ENCODE data around the gene CEP164.
A peak's percentile ranks its signal among the peaks of the same experiment; 100 is the strongest.

Gene CEP164

GRCh38 chr11:117420143-117420485 is 92.5 kb downstream of the CEP164 start:
- no peak for DNase-seq (ENCODE audit: low read depth in 2 of 2)

DNA sequence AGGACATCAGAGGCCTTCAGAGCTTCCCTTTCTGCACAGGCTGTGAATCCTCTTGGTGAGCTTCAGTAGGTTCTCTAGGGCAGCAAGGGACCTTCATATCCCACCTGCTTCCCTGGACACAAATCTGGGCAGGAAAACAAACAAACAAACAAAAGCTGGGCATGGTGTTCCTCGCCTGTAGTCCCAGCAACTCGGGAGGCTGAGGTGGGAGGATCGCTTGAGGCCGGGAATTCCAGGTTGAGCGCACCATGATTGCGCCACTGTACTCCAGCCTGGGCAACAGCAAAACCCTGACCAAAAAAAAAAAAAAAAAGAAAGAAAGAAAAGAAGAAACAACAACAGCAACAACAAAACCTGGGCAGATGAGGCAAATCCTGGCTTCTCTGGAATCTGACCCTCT is 92.9 kb downstream of the CEP164 start:
- TF ChIP-seq, protein P1, sequence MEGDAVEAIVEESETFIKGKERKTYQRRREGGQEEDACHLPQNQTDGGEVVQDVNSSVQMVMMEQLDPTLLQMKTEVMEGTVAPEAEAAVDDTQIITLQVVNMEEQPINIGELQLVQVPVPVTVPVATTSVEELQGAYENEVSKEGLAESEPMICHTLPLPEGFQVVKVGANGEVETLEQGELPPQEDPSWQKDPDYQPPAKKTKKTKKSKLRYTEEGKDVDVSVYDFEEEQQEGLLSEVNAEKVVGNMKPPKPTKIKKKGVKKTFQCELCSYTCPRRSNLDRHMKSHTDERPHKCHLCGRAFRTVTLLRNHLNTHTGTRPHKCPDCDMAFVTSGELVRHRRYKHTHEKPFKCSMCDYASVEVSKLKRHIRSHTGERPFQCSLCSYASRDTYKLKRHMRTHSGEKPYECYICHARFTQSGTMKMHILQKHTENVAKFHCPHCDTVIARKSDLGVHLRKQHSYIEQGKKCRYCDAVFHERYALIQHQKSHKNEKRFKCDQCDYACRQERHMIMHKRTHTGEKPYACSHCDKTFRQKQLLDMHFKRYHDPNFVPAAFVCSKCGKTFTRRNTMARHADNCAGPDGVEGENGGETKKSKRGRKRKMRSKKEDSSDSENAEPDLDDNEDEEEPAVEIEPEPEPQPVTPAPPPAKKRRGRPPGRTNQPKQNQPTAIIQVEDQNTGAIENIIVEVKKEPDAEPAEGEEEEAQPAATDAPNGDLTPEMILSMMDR (IDR thresholded peaks at IDR 0.05; ENCODE audit: low read depth, low read length), result no peak
- no peak overlapping the region for H3K4me3 ChIP-seq (replicated peaks in 1 of 2; ENCODE audit: low read depth in 2 of 2, low read length in 2 of 2)
- DNase-seq (ENCODE audit: low read depth in 2 of 2), result no peak

More at GRCh38 chr11:117420143-117420485, 92.5 kb downstream of the CEP164 start:
- TF ChIP-seq, protein P1 (IDR thresholded peaks at IDR 0.05; ENCODE audit: low read depth, low read length), result no peak
- H3K4me3 ChIP-seq (replicated peaks in 1 of 2; ENCODE audit: low read depth in 2 of 2, low read length in 2 of 2), result no peak overlapping the region

DNA sequence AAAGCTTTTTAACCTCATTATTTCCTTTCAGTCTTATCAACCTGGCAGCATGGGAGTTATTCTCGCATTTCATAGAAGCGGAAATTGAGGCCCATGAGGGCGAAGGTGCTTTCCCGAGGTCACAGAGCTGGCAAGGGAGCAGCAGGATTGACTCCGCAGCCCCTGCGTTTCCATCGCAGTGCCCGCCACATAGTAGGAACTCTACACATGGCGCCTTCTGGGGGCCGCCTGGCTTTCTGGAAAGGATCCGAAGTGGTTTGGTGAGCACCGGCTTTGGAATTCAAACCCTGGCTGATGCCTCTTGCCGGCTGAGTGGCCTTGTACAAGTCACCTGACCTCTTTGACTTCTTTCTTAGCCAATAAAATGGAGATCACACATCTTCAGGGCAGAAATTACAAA is 93.4 kb downstream of the CEP164 start:
- TF ChIP-seq, protein P1 (IDR thresholded peaks at IDR 0.05; ENCODE audit: low read depth, low read length), result no peak
- no peak for DNase-seq (ENCODE audit: low read depth in 2 of 2)
- no peak overlapping the region for H3K4me3 ChIP-seq (replicated peaks in 1 of 2; ENCODE audit: low read depth in 2 of 2, low read length in 2 of 2)

DNA sequence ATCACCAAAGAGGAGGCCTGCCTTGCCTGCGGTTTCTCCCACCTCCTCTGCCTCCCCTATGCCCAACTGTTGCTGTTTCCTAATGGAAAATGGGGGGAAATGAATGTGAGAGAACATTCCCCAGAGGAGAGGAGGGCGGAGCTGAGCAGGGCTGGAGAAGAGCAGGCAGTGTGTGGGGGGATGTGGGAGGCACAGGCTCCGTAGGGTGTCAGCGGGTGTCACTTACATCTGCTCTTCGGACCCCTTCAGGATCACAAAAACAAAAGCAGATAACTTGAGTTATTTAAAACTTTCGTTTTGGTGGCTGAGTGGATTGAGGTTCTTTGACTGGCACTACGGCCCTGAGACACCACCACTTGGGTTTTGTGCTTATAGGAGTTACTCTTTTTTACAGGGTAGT is 93.8 kb downstream of the CEP164 start:
- TF ChIP-seq, protein P1 (IDR thresholded peaks at IDR 0.05; ENCODE audit: low read depth, low read length), result no peak
- no peak overlapping the region for H3K4me3 ChIP-seq (replicated peaks in 1 of 2; ENCODE audit: low read depth in 2 of 2, low read length in 2 of 2)
- no peak for DNase-seq (ENCODE audit: low read depth in 2 of 2)

- no peak for DNase-seq (ENCODE audit: low read depth in 2 of 2)
- TF ChIP-seq, protein P1 (IDR thresholded peaks at IDR 0.05; ENCODE audit: low read depth, low read length), result no peak
- no peak overlapping the region for H3K4me3 ChIP-seq (replicated peaks in 1 of 2; ENCODE audit: low read depth in 2 of 2, low read length in 2 of 2)
These were observed 95.5 kb downstream of the CEP164 start for GRCh38 chr11:117423046-117423575.

GRCh38 chr11:117424781-117425180 is 97.1 kb downstream of the CEP164 start:
- TF ChIP-seq, protein P1 (IDR thresholded peaks at IDR 0.05; ENCODE audit: low read depth, low read length), result no peak
- H3K4me3 ChIP-seq (replicated peaks in 1 of 2; ENCODE audit: low read depth in 2 of 2, low read length in 2 of 2), result no peak overlapping the region
- DNase-seq (ENCODE audit: low read depth in 2 of 2), result peak; percentile 38 to 84

DNA sequence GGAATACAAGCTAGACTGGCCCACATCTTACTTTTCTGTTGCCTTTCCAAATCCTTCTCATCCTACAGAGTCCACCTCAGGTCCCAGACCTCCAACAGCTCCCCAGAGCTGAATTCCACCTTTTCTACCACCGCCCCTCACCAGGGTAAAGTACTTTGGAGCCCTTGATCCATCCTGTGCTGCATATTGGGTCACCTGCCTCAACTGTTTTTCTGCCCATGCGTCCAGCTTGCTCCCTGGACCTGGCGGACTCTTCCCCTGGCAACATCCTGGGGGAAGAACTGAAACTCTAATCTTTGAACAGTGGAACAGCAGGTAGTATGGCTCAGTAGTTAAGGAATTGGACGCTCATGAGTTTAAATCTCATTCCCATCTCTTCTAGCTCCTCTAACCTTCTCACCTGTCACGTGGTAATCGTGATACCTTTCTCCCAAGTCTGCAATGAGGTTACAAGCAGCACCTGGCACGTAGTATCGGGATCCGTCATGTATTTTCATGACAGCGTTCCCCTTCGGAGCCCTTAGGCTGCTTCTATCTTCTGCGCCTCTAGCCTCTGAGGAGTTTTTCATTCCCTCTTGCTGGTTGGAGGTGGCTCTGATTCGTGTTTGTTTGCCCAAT is 98.1 kb downstream of the CEP164 start:
- DNase-seq (ENCODE audit: low read depth in 2 of 2), result no peak
- TF ChIP-seq, protein P1 (IDR thresholded peaks at IDR 0.05; ENCODE audit: low read depth, low read length), result no peak
- H3K4me3 ChIP-seq (replicated peaks in 1 of 2; ENCODE audit: low read depth in 2 of 2, low read length in 2 of 2), result no peak overlapping the region
